K562 (cell line): Measurements from ENCODE around the gene USP37. TPM values are rescaled to one million over a fixed set of nuclear protein-coding genes. Genes with fewer than 3 reads are reported as not detected.

ENCODE experiments used
- CBFA2T2 ChIP-seq: fragments of 450-650 bp; conservative IDR thresholded peaks from 2 replicates; pipeline ENCODE4 v1.6.1; 2017; ENCODE audit warnings: mild to moderate bottlenecking
- CBFB ChIP-seq: sonication (generic); formaldehyde crosslinking; IDR thresholded peaks from 2 replicates; pipeline ENCODE4 v1.4.0; 2020; ENCODE audit warnings: mild to moderate bottlenecking, missing genetic modification reagents
- CEBPB ChIP-seq: fragments of 450-650 bp; IDR thresholded peaks from 2 replicates; pipeline ENCODE4 v1.6.1; 2016; ENCODE audit warnings: missing genetic modification characterization, missing compliant biosample characterization
- ELF2 ChIP-seq: fragments of 250-450 bp; sonication (Bioruptor Pico); IDR thresholded peaks from 2 replicates; pipeline ENCODE4 v1.5.0; 2021; ENCODE audit warnings: mild to moderate bottlenecking
- ESRRA ChIP-seq: fragments of 450-650 bp; IDR thresholded peaks from 2 replicates; pipeline ENCODE4 v1.6.1; 2014; ENCODE audit warnings: low read depth, mild to moderate bottlenecking, moderate library complexity, borderline replicate concordance
- EZH2 ChIP-seq: IDR thresholded peaks from 2 replicates; pipeline ENCODE4 v1.6.1; 2012; ENCODE audit warnings: low read depth, mild to moderate bottlenecking, inconsistent platforms, low read length, borderline replicate concordance
- JUNB ChIP-seq: fragments of 450-650 bp; formaldehyde crosslinking; conservative IDR thresholded peaks from 2 replicates; pipeline ENCODE4 v1.4.0; 2020; ENCODE audit warnings: mild to moderate bottlenecking
- KAT8 ChIP-seq: fragments of 450-650 bp; IDR thresholded peaks from 2 replicates; pipeline ENCODE4 v1.6.1; 2016; ENCODE audit warnings: low read depth, mild to moderate bottlenecking
- PHF8 ChIP-seq: fragments of 200-600 bp; sonication (generic); IDR thresholded peaks from 2 replicates; pipeline ENCODE4 v1.6.1; 2012; ENCODE audit warnings: mixed run types, mild to moderate bottlenecking, inconsistent platforms, low read length, moderate library complexity, borderline replicate concordance
- RHOXF2B ChIP-seq: fragments of 250-450 bp; sonication (Bioruptor Pico); conservative IDR thresholded peaks from 2 replicates; pipeline ENCODE4 v1.5.1; 2021
- SIN3A ChIP-seq, 2 experiments: fragments of 150-350 bp in 1 of 2; IDR thresholded peaks; 2 replicates each; pipeline ENCODE4 v1.6.1; 2011 to 2016; ENCODE audit warnings: borderline replicate concordance in 2 of 2, low read depth in 2 of 2, low read length in 2 of 2, mild to moderate bottlenecking in 2 of 2, moderate library complexity in 2 of 2; ENCODE audit not compliant: control insufficient read depth in 1 of 2
- TCFL5 ChIP-seq: fragments of 250-450 bp; sonication (Bioruptor Pico); conservative IDR thresholded peaks from 2 replicates; pipeline ENCODE4 v1.6.1; 2021; ENCODE audit warnings: mild to moderate bottlenecking, moderate library complexity, matching md5 sums
- TRIM28 ChIP-seq: fragments of 450-650 bp; IDR thresholded peaks from 2 replicates; pipeline ENCODE4 v1.6.1; 2017
- ZBTB5 ChIP-seq: fragments of 450-650 bp; IDR thresholded peaks from 2 replicates; pipeline ENCODE4 v1.6.1; 2017; ENCODE audit warnings: antibody characterized with exemption
- ZC3H11A ChIP-seq: IDR thresholded peaks from 2 replicates; pipeline ENCODE4 v1.6.1; 2012; ENCODE audit warnings: low read depth, low read length, improper control_type of control experiment
- ZNF224 ChIP-seq: sonication (generic); formaldehyde crosslinking; IDR thresholded peaks from 2 replicates; pipeline ENCODE4 v1.8.0; 2022; ENCODE audit warnings: mild to moderate bottlenecking, missing genetic modification reagents
- ZNF263 ChIP-seq: sonication (generic); formaldehyde crosslinking; IDR thresholded peaks from 2 replicates; pipeline ENCODE4 v1.8.0; 2022; ENCODE audit warnings: mild to moderate bottlenecking, missing genetic modification reagents, borderline replicate concordance
- ZNF408 ChIP-seq: fragments of 250-450 bp; sonication (Bioruptor Pico); IDR thresholded peaks from 2 replicates; pipeline ENCODE4 v1.4.0; 2020; ENCODE audit warnings: low read depth, mild to moderate bottlenecking, moderate library complexity
- ZNF444 ChIP-seq: fragments of 250-450 bp; sonication (Bioruptor Pico); IDR thresholded peaks from 2 replicates; pipeline ENCODE4 v1.4.0; 2020; ENCODE audit warnings: mild to moderate bottlenecking, moderate library complexity
- ZNF764 ChIP-seq: fragments of 250-450 bp; sonication (Bioruptor Pico); IDR thresholded peaks from 2 replicates; pipeline ENCODE4 v1.4.0; 2020; ENCODE audit warnings: low read depth, mild to moderate bottlenecking, moderate library complexity
- ZNF766 ChIP-seq: fragments of 200-800 bp; sonication (Bioruptor generic); conservative IDR thresholded peaks from 2 replicates; pipeline ENCODE4 v1.6.1; 2016; ENCODE audit warnings: missing genetic modification characterization, missing compliant biosample characterization
- polyA plus RNA-seq, 8 experiments: library from polyadenylated mRNA; depleted of rRNA in 4 of 8; stranded (reverse) in 5 of 8; unstranded in 3 of 8; fragments of >200 nt; fragmentation: Nextera tagmentation in 2 of 8; fragmentation: Illumina TruSeq in 1 of 8; extraction: Ambion mirVana in 2 of 8; extraction: Trizol in 1 of 8; gene quantifications; 2 replicates each; pipeline versions ENCODE4 v1.2.1 to v1.2.3, GENCODE V29; 2011 to 2014; ENCODE audit warnings: inconsistent platforms in 1 of 8, missing spikeins in 1 of 8
- total RNA-seq, 7 experiments: library from RNA; depleted of rRNA in 6 of 7; stranded (reverse); fragments of >200 nt in 6 of 7; fragmentation: Illumina TruSeq in 2 of 7; extraction: Trizol in 2 of 7; gene quantifications; 2 replicates each; pipeline versions ENCODE4 v1.2.1 to v1.2.3, GENCODE V29; 2011 to 2021; ENCODE audit warnings: low replicate concordance in 1 of 7
- TF ChIP-seq, protein P1 (sequence below): fragments of 450-650 bp; formaldehyde crosslinking; IDR thresholded peaks from 2 replicates; pipeline ENCODE4 v1.4.0; 2022; ENCODE audit warnings: missing genetic modification characterization
- TF ChIP-seq, protein P2 (sequence below), 3 experiments: fragments of 200-800 bp in 1 of 3; sonication (Bioruptor generic) in 1 of 3; sonication (generic) in 1 of 3; formaldehyde crosslinking in 1 of 3; IDR thresholded peaks; 2 replicates each; pipeline versions ENCODE4 v1.6.1 to v1.8.0; 2016 to 2022; ENCODE audit warnings: mild to moderate bottlenecking in 2 of 3, missing compliant biosample characterization in 2 of 3, missing genetic modification characterization in 2 of 3, missing genetic modification reagents in 1 of 3
- TF ChIP-seq, protein P3 (sequence below): sonication (generic); formaldehyde crosslinking; IDR thresholded peaks from 2 replicates; pipeline ENCODE4 v1.8.0; 2023; ENCODE audit warnings: mild to moderate bottlenecking, missing genetic modification reagents

USP37 gene
- total and polyA plus RNA-seq, 9 of the 15 experiments (the other 6 are each of a cell fraction or from before 2014, with no cell fraction given): 2.0 to 14.2 (median 8.5) TPM

DNA sequence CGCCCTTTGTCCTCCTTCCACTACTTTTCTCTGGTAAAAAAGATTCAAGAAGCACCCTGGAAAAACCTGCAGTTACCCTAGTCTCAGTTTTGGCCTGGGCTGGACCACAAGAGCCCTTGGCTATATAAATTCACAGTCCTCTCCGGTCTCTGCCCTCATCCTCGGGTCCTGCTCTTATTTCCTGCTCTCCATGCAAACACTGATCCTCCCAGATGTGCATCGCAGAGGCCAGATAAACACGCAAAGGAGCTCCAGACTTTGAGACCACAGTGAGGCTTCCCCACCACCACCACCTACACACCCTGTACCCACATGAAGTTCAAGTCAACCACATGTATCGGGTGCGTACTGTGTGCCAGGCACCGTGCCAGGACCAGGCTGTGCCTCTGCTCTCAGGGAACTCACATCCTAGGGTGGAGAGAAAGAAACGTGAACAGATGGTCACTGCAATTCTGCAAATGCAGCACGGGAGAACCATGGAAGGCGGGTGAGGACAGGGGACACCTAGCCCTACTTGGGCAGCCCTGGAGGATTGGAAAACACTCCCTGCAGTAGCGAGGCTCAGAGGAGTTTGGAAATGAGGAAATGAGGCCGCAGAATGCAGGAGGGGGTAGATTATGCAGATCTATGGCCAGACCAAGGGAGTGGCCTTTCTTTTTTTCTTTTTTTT lies 161.1 kb downstream of the USP37 start (continued):
- TF ChIP-seq, protein P1, sequence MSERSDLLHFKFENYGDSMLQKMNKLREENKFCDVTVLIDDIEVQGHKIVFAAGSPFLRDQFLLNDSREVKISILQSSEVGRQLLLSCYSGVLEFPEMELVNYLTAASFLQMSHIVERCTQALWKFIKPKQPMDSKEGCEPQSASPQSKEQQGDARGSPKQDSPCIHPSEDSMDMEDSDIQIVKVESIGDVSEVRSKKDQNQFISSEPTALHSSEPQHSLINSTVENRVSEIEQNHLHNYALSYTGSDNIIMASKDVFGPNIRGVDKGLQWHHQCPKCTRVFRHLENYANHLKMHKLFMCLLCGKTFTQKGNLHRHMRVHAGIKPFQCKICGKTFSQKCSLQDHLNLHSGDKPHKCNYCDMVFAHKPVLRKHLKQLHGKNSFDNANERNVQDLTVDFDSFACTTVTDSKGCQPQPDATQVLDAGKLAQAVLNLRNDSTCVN: no peak
- TF ChIP-seq ESRRA (no peak), SIN3A (IDR thresholded peaks at IDR 0.05; ENCODE audit: borderline replicate concordance in 2 of 2, control insufficient read depth in 1 of 2, low read depth in 2 of 2, low read length in 2 of 2) (no peak), RHOXF2B (no peak), KAT8 (no peak), ZNF764 (CRISPR knock-in tag) (no peak), ZNF444 (CRISPR knock-in tag) (no peak), TRIM28 (no peak), EZH2 (no peak), TCFL5 (no peak), JUNB (CRISPR knock-in tag) (no peak), CBFB (CRISPR knock-in tag) (peak; percentile 61; the same call in 1 of the 2 replicates), ZNF224 (CRISPR knock-in tag) (no peak), ZBTB5 (no peak), ELF2 (CRISPR knock-in tag) (no peak), ZNF263 (CRISPR knock-in tag) (peak; percentile 23; the same call in 1 of the 2 replicates), CEBPB (tag) (peak; percentile 45; the same call in 1 of the 2 replicates), CBFA2T2 (peak; percentile 22; the same call in 1 of the 2 replicates), PHF8 (no peak; the same call in 1 of the 2 replicates), ZC3H11A (no peak), ZNF766 (CRISPR knock-in tag) (no peak; the same call in 1 of the 2 replicates), ZNF408 (CRISPR knock-in tag) (no peak)
- TF ChIP-seq, protein P2, sequence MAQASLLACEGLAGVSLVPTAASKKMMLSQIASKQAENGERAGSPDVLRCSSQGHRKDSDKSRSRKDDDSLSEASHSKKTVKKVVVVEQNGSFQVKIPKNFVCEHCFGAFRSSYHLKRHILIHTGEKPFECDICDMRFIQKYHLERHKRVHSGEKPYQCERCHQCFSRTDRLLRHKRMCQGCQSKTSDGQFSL (CRISPR knock-in tag; IDR thresholded peaks at IDR 0.05): no peak
- TF ChIP-seq, protein P2 (tag; IDR thresholded peaks at IDR 0.05): no peak
- TF ChIP-seq, protein P3, sequence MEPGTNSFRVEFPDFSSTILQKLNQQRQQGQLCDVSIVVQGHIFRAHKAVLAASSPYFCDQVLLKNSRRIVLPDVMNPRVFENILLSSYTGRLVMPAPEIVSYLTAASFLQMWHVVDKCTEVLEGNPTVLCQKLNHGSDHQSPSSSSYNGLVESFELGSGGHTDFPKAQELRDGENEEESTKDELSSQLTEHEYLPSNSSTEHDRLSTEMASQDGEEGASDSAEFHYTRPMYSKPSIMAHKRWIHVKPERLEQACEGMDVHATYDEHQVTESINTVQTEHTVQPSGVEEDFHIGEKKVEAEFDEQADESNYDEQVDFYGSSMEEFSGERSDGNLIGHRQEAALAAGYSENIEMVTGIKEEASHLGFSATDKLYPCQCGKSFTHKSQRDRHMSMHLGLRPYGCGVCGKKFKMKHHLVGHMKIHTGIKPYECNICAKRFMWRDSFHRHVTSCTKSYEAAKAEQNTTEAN (CRISPR knock-in tag): no peak
